Stimulated activated CD4-positive, alpha-beta T cell treated with anti-CD3 and anti-CD28 coated beads, TNF-alpha, amount 100 ng/mL, for 48 hours (primary cell): Measurements from ENCODE around the gene MAP3K7.
"Not testable (repeated sequence)": the region's sequence is repeated elsewhere in the genome, so short reads cannot be mapped to it uniquely, and the experiment has no call there.

ENCODE experiments used
- DNase-seq, 3 donors: peaks; one replicate each; pipeline ENCODE4 v3.0.0-alpha.2; 2020; ENCODE audit warnings: low read depth in 3 of 3

The MAP3K7 gene

GRCh38 chr6:90578894-90579549 is 7.8 kb downstream of the MAP3K7 start:
- DNase-seq: no peak

- no peak for DNase-seq
These were observed 11.6 kb downstream of the MAP3K7 start for GRCh38 chr6:90575267-90575666.

DNA sequence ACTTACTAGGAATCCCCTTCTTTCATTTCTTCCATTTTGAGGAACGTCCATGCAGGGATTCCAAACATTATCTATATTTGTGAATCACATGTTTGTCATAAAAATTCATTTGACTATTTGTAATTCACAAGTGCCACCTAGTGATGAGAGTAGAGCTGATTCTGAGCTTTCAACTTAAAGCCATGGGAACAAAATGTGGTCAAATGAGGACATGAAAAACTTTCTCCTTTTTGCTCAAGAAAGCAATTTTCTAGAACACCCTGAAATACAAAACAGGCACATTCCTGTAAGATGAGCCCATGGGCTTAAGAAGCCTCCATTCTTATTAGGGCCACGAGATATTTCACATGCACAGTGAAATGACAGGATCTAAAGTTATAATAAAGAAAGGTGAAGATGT is 12.3 kb downstream of the MAP3K7 start:
- no peak for DNase-seq

- DNase-seq: no peak
These were observed 13.2 kb downstream of the MAP3K7 start for GRCh38 chr6:90573624-90574023.

DNA sequence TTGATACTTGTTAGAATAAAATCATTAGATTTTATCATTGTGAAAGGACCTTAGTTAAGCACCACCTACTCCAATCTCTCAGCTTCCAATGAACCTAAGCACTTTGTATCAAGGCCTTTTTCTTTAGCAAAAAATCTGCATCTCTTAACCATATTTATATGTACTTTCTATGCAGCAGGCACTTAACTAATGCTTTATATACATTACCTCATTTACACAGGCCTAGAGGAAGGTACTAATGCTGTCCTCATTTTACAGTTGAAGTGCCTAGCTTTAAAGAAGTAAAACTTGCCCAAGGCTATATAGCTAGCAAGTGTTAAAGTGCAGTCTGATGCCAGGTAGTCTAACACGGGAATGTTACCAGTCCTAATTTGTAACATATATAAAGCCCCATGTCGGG is 14.0 kb downstream of the MAP3K7 start:
- no peak for DNase-seq

DNA sequence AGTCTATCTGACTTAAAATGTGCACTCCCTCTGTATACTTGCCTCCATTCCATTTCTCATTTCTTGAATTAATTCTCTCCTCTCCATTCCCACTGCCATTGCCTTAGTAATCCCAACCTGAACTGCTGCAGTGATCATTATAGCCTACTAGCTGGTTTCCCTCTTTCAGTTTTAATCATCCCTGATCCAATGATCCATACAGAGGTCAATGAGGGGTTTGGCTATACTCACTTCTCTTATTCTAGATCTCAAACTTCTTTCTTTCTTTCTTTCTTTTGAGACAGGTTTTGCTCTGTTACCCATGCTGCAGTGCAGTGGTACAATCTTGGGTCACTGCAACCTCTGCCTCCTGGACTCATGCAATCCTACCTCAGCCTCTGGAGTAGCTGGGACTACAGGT is 17.6 kb downstream of the MAP3K7 start:
- DNase-seq: no peak

- DNase-seq: not testable (repeated sequence)
These were observed 19.2 kb downstream of the MAP3K7 start for GRCh38 chr6:90567682-90568081.

GRCh38 chr6:90562341-90562740 is 24.5 kb downstream of the MAP3K7 start:
- DNase-seq: not testable (repeated sequence)

GRCh38 chr6:90559931-90560330 is 26.9 kb downstream of the MAP3K7 start:
- DNase-seq: no peak

DNA sequence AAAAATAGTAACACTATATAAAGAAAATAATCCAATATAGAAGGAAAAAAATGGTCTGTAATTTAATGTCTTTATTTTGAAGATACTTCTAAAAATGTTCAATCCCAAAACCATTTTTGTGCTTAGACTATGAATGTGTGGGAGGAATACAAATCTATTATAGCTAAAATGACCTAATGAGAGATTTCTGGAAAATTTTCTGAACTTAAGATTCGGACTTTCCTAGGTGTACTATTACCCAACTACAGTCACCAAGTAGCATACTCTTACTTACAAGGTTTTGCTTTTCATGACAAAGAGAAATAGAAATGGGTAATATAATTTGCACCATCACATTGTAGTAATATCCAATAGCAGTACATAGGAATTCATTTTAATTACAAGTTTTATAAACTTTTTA is 29.9 kb downstream of the MAP3K7 start:
- no peak for DNase-seq

GRCh38 chr6:90547991-90548390 is 38.9 kb downstream of the MAP3K7 start:
- DNase-seq: no peak

DNA sequence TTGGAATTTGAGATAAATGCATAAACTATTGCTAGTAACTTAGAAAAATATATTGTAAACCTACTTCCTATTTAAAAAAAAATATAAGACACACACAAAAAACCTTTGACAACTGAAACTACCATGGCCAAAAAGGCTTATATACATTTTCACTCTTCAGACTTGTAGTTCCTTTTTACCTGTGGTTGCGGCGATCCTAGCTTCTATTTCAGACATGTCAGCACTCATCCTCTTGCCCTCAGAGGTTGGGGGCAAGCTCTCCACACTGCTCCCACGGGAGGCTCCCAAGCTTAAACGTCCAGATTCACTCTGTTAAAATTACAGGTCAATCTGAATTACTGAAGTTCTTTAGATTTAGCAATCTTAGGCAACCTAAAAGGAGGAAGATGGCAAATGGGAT is 39.8 kb downstream of the MAP3K7 start:
- DNase-seq: no peak

GRCh38 chr6:90545448-90545847 is 41.4 kb downstream of the MAP3K7 start:
- DNase-seq: no peak

DNA sequence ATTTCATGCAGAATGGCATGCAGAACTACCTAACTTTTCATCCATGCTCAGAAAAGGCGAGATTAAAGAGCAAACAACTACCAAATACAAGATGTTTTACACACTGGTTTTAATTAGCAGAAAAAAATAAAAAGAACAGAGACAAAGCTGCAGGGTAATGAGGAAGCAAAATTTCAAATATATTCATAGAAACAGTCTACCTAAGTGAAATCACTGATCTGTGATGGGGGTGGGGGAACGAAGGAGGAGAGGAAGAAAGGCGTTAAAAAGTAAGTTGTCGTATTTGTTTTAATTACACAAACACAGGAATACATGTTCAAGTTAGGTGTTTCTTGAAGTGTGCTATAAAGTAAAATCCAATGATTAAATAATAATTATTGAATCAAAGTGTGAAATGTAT is 42.1 kb downstream of the MAP3K7 start:
- no peak for DNase-seq

- DNase-seq: no peak
These were observed 42.8 kb downstream of the MAP3K7 start for GRCh38 chr6:90544081-90544480.

GRCh38 chr6:90541221-90541620 is 45.7 kb downstream of the MAP3K7 start:
- no peak for DNase-seq

- no peak for DNase-seq
These were observed 48.4 kb downstream of the MAP3K7 start for GRCh38 chr6:90538278-90539046.

DNA sequence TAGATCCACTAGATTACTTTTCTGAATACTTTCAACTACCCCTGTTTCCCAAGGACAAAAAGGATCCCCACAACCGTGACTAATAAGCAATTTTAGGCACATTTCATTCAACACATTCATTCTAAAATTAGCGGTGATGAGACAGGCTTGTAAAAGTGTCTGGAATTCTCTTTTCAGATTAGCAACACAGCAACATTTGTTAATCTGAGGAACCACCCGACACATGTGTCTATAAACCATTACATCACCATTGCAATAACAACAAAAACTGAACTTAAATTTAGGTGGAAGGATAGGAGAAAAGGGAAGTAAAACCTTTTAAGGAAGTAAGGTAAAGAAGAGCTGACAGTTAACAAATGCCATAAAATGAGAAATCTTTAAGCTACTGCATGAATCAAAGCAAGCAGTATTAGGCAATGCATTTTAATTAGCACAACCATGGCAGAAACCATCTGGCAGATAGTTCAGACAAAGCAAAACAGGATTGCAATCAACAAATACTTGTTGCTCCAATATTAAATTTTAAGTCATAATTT is 49.1 kb downstream of the MAP3K7 start:
- no peak for DNase-seq

DNA sequence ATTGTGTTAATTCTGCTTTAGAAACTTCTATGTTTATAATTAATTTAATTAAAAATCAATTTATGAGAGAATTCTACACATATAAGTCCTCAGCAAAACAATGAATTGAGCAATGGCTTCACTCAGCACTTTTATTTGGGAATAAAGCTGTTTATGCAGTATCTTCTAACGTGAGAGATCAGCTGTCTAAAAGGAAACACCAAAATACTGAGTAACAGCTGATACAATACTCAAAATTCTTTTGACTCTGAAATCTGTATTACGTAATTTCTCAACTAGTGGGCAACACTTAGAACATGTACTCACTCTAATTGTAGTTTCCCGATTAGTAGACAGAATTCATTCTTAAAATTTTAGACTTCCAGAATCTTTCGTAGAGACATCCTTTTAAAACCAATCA is 49.8 kb downstream of the MAP3K7 start:
- DNase-seq: no peak

GRCh38 chr6:90536520-90536919 is 50.4 kb downstream of the MAP3K7 start:
- no peak for DNase-seq

DNA sequence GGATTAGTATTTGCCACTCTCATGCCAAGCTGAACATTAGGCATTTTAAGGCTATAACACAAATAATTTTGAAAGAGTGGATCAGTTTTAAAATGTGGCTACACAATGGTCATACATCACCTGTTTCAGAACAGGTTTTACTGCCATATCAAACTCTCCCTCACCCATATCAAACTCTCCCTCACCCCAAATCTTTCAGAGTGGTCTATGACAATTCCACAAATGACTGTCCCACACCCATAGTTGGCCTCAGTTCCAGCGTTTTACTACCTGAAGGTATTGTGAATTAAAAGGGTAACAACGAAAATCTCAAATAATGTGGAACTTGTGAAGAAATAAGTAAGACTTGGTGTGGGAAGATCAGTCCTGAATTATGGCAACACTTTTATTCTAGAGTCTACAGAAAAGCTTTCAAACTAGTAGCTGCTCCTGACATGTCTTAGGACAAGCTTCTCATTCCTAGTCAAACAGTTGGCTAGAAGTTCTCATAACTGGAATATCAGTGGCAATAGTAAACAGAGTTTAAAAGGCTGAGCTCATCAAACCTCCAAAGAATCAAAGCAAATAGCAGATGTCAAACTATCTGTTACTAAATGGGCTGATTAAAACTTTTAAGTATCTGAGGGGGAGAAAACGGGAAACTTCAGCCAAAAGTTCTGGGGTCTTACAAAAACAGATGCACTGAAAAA is 52.4 kb downstream of the MAP3K7 start:
- DNase-seq: no peak

DNA sequence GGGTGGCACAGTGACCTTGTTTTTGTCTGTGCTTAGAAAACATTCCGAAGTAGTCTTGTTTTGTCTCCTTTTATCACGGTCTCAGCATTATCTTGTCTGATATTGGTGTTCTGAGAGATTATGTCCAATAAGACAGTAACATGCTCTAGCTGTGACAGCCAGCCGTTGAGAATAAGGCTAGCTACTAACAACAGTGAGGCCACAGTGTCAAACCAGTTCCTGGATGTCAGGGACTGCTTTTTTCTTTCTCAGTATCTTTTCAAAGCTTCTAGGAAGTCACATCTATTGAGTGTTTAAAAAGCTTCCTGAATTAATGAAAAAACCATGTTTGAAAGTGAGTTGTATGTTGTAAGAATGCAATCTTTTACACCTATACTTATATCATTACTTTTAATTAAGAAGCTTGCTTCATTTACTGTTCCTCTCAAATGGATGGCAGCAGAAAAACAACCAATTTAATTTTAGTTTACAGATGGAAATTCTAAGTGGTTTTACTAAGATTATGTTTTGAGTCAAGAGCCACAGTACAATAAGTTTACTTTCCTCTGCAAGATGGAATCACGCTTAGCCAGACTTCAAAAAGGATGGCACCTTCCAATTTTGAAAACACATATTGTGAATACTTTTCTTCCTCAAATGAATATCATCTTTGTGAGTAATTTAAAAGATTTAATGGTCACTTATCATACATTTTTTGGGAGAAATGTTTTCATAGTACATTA is 53.1 kb downstream of the MAP3K7 start:
- DNase-seq: no peak
